Smooth muscle cell of the pulmonary artery (primary cell): Measurements from ENCODE around the gene CKMT2. TPM values are rescaled to one million over a fixed set of nuclear protein-coding genes. Genes with fewer than 3 reads are reported as not detected.

Source experiments
- total RNA-seq: library from RNA; depleted of rRNA; stranded (reverse); fragments of >200 nt; gene quantifications from 2 replicates; pipeline ENCODE4 v1.2.3, GENCODE V29; 2014

The CKMT2 gene
- total RNA-seq, result 15.1 and 18.6 TPM in 2 replicates

GRCh38 chr5:81233080-81233634 is at the start of gene CKMT2:
TSS of gene CKMT2 (plus strand) at chr5:81233322. CDS start at chr5:81251133, 17,811 bp downstream.

DNA sequence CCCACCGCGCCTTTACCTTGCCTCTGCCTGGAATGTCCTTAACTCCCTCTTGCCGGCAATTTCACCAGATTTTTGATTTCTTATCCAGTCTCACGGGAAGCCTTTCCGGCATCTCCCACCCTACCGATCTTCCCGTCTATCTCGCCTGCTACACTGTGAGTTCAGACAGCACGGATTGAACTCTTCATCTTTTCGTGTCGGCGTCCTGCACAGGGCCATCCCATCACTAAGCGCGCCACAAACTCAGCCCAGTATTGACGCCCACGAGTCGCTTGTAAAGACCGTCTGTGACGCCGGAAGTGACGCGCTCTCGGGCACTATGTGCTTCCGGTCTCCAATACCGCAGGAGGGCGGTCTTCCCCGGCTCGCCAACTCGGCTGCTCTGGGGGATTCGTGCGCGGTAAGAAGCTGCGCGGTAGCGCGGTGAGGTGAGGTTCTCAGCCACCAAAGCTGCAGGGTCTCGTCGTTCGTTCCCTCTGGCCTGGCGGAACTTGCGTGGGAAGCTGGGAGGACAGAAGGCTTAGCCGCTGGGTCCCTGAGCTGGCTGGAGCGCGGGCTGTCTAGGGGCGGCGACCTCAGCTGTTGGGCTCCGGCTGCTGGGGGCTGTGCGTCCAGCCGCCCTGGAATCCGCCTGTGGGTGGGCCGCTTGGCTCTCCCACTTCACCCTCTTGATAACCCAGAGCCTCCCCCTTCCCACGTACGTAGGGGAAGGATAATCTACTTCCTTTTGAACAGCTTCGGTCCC is 68.3 kb downstream of the CKMT2 start, which contains the start of gene ZCCHC9:
Gene ZCCHC9, plus strand, starts transcription at position 317 of the 745 bp plus-strand sequence. CDS start 3,171 bp downstream, outside the sequence.

Other genes with a start within 250 kb of the CKMT2 start
- 21.3 and 23.8 TPM in 2 replicates for gene ZCCHC9, start 68.3 kb downstream of the CKMT2 start, total RNA-seq
- gene ACOT12, start 160.8 kb downstream of the CKMT2 start, total RNA-seq, result 0.07 and 1.1 TPM in 2 replicates